Myocyte (in vitro differentiated cells): Measurements from ENCODE around the gene ANXA6. TPM values are rescaled to one million over a fixed set of nuclear protein-coding genes. Genes with fewer than 3 reads are reported as not detected.

Source experiments
- total RNA-seq: library from RNA; depleted of rRNA; stranded (reverse); fragments of >200 nt; gene quantifications from 2 replicates; pipeline ENCODE4 v1.2.3, GENCODE V29; 2014

Gene ANXA6
- total RNA-seq, 1 donor from 2014 or later: 661 TPM

Other genes with a start within 250 kb of the ANXA6 start
- 3.7 and 5.6 TPM in 2 replicates for gene GPX3, start 137.2 kb downstream of the ANXA6 start, total RNA-seq
- 213 and 269 TPM in 2 replicates for gene TNIP1, start 76.7 kb downstream of the ANXA6 start, total RNA-seq
- gene CCDC69, start 66.3 kb upstream of the ANXA6 start, total RNA-seq: 3.2 and 3.4 TPM in 2 replicates
- 17.0 and 17.5 TPM in 2 replicates for gene GM2A, start 95.4 kb upstream of the ANXA6 start, total RNA-seq
- not detected in 2 replicates for gene SLC36A3, start 146.0 kb upstream of the ANXA6 start, total RNA-seq
- gene SLC36A2, start 189.8 kb upstream of the ANXA6 start, total RNA-seq: not detected in 2 replicates